Dedifferentiated amniotic fluid mesenchymal stem cell (primary cell): ENCODE data around the gene CCNO.
A peak's percentile ranks its signal among the peaks of the same experiment; 100 is the strongest.

ENCODE experiments used
- DNase-seq: peaks from one replicate; pipeline ENCODE4 v3.0.0-alpha.2; 2016; ENCODE audit errors: extremely low spot score

CCNO gene, protein sequence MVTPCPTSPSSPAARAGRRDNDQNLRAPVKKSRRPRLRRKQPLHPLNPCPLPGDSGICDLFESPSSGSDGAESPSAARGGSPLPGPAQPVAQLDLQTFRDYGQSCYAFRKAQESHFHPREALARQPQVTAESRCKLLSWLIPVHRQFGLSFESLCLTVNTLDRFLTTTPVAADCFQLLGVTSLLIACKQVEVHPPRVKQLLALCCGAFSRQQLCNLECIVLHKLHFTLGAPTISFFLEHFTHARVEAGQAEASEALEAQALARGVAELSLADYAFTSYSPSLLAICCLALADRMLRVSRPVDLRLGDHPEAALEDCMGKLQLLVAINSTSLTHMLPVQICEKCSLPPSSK

GRCh38 chr5:55232985-55233928 is at the start of gene CCNO:
TSS of gene CCNO (minus strand) at chr5:55233608. CDS start at chr5:55233523, 85 bp downstream.
- DNase-seq: no peak

DNA sequence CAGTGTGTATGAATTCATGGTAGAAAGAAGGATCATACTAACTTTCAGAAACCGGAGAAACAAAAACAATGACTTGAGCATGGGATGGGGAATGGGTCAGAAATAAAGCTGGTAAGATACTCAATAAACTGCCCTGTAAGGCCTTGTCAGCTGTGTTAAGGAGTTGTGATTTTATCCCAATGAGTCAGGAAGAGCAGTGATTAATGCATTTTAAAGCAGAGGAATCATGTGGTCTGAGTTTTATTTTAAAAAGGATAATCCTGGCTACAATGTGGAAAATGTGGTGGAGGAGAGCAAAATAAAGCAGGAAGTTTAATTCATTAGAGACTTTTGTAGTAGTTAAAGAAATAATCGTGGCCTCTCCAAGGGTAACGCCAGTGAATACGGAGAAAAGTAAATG is 45.4 kb upstream of the CCNO start:
- peak; percentile 41 for DNase-seq

GRCh38 chr5:55276771-55277170 is 43.4 kb upstream of the CCNO start:
- DNase-seq: peak; percentile 27

GRCh38 chr5:55258339-55258738 is 24.9 kb upstream of the CCNO start:
- DNase-seq: no peak

GRCh38 chr5:55254802-55255201 is 21.4 kb upstream of the CCNO start:
- DNase-seq: no peak

- no peak for DNase-seq
Measured at GRCh38 chr5:55250064-55250463, 16.7 kb upstream of the CCNO start.

DNA sequence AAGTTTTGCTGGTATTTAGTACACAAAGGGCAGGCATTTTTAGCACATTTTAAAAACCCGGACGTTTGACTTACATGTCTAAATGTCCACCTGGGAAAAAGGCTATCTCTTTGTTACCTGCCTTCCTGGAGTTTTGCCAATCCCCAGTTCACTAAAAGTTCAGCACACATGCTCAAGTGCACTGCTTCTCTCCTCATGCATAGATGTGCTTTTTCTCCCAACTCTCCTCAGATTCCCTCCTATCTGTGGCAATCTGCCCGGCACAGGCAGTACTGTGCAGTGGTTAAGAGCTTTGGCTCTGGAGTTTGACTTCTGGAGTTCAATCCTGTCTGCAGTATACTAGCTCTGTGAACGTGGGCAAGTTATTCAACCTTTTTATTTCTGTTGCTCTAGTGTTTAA is 8.3 kb upstream of the CCNO start:
- no peak for DNase-seq

- DNase-seq: no peak
Measured at GRCh38 chr5:55236800-55237199, 3.4 kb upstream of the CCNO start.

DNA sequence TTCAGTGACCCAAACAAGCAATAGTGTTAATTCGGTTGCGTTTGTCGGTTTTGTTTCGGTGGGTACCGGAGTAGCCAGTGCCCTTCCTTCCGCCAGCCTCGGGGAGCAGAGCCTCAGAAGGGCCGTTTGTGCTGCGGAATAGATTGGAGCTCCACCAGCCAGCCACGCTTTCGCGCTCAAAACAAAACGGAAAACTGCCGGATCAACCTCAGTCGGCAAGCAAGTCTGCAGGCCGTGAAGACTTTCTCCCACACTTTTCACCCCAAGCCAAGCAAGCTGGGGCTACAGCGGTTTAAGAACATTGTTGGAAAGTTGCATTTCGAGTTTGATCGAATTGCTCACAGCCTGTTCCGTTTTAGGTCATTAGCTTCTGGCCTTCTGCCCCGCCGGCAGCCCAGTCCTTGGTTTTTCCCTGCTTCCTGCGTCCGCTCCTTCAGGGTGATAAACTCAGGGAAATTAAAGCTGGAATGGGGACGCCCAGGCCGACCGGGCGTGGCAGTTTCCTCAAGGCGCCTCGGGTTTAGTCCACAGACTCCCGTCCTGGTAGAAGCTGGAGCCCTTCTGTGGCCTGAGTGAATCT is 803 bp upstream of the CCNO start:
- no peak for DNase-seq

DNA sequence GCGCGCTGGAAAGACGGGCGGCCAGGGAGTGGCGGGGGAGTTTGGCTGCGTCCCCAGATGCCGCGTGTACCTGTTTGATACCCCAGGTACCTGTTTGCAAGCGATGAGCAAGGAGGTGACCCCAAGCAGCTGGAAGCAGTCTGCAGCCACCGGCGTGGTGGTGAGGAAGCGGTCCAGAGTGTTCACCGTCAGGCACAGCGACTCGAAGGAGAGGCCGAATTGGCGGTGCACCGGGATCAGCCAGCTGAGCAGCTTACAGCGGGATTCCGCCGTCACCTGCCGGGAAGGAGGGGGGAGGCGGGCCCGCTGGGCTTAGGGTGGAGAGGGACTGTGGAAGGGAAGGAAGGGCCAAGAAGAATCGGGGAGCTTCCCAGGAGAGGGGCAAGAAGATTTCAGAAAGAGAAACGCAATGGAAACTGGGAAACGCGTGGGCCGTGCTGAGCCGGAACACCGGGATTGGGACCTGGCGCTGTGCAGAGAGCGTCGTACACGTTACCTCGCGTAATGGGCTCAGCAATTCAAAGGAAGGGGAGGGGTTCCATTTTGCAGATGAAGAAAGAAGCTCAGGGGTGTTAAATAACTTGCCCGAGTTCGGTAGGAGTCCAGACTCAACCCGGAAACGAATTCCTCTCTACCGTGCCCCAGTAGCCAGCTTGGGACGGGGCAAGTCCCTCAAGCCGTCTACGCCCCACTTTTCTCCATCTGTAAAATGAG is 980 bp downstream of the CCNO start:
- DNase-seq: no peak

GRCh38 chr5:55231919-55232270 is 1.5 kb downstream of the CCNO start:
- no peak for DNase-seq

GRCh38 chr5:55231029-55231918 is 2.1 kb downstream of the CCNO start:
- no peak for DNase-seq

GRCh38 chr5:55230086-55230629 is 3.2 kb downstream of the CCNO start:
- DNase-seq: no peak

GRCh38 chr5:55227664-55228430 is 5.6 kb downstream of the CCNO start:
- DNase-seq: no peak

GRCh38 chr5:55226934-55227663 is 6.3 kb downstream of the CCNO start, which contains the start of gene MCIDAS:
TSS of gene MCIDAS (minus strand) at chr5:55227315. CDS start at chr5:55227138, 177 bp downstream.
- DNase-seq: no peak

DNA sequence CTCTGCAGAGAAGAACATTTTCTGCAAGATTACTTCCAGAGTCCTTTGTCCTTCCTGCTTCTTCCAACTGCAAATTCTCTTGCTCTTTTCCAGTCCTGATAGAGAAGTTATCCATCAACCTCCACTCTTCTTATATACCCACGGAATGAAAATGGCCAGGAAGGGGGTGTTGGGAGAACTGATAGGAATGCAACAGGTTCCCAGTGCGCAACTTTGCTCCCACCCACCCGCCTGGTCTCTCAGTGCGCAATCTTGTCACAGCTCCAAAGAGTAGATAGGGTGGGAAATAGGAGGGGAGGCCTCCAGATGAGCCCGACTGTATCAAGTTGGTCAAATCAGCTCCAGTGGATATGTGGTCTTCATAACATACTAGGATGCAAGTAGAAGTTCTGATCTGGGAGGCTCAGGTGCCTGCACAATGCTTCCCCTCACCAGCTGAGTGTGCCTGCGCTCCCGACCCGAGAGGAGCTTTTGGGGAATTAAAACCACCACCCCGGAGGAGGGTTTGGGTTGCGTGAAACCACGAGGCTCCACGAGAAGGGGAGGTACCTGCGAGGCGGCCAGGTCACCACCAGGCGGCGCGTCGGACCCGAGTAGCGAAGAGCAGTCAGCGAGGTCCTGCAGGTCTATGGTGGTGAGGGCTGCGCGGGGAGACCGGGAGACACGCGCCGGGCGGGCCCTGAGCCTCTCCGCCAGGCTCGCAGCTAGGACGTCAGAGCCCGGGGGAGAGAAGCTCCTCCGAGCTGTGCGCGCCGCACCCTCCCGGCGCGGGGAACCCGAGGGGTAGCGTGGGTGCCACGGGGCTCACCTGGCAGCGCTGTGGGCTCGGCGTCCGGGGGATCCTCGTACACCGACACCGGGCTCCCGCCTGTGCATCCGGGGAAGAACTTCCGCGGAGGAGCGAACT is 7.1 kb downstream of the CCNO start:
- no peak for DNase-seq

DNA sequence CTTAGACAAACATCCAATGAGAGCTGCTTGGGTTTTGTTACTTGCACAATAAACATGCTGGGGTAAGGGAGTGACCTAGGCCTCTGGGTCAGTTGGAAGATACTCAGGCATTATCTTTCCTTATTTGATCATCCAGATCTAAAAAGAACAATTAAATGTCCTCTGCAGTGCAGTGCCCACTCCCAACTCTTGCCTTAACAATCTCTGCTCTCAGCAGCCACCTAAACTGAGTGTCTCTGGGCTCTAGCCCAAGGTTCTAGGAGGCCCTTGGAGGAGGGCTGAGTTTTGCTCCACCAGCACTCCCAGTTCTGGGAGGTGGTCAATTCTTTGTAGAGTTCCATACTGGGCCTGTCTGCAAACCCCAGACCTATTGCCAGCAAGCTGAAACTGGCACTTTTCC is 8.1 kb downstream of the CCNO start:
- DNase-seq: no peak

- DNase-seq: no peak
Measured at GRCh38 chr5:55223812-55224240, 9.6 kb downstream of the CCNO start.
